IMR-90 (cell line): ENCODE results near the gene NFE2L1.

ENCODE experiments used
- CEBPB ChIP-seq: IDR thresholded peaks from 2 replicates; pipeline ENCODE4 v1.6.1; 2012; ENCODE audit warnings: low read depth, low read length, improper control_type of control experiment
- FOS ChIP-seq: fragments of 150-350 bp; IDR thresholded peaks from 2 replicates; pipeline ENCODE4 v1.6.1; 2016; ENCODE audit warnings: low read depth, low read length
- NFE2L2 ChIP-seq: fragments of 150-350 bp; IDR thresholded peaks from 2 replicates; pipeline ENCODE4 v1.6.1; 2016; ENCODE audit warnings: low read depth, mild to moderate bottlenecking, low read length
- POLR2A ChIP-seq: IDR thresholded peaks from 2 replicates; pipeline ENCODE4 v1.6.1; 2012; ENCODE audit warnings: mild to moderate bottlenecking, low read depth, low read length
- RCOR1 ChIP-seq: IDR thresholded peaks from 2 replicates; pipeline ENCODE4 v1.6.1; 2012; ENCODE audit warnings: mild to moderate bottlenecking, low read length, improper control_type of control experiment; ENCODE audit not compliant: insufficient replicate concordance
- SMC3 ChIP-seq: fragments of 150-350 bp; IDR thresholded peaks from 2 replicates; pipeline ENCODE4 v1.6.1; 2016; ENCODE audit warnings: low read depth, mild to moderate bottlenecking, antibody characterized with exemption, low read length, moderate library complexity
- TF ChIP-seq, protein P1 (sequence below): conservative IDR thresholded peaks from 2 replicates; pipeline ENCODE4 v1.5.1; 2012; ENCODE audit warnings: mild to moderate bottlenecking, low read depth, low read length, improper control_type of control experiment
- TF ChIP-seq, protein P2 (sequence below): fragments of 150-350 bp; IDR thresholded peaks from 2 replicates; pipeline ENCODE4 v1.6.1; 2016; ENCODE audit warnings: low read depth, mild to moderate bottlenecking, low read length, moderate library complexity, borderline replicate concordance

GRCh38 chr17:48026502-48027321 is 21.4 kb upstream of the NFE2L1 start:
- TF ChIP-seq POLR2A (0 out of 2 replicates have a peak, but pooled peaks have one; percentile 30), NFE2L2 (no peak), FOS (no peak), CEBPB (no peak), RCOR1 (no peak), SMC3 (peak; percentile 90)
- TF ChIP-seq, protein P1, sequence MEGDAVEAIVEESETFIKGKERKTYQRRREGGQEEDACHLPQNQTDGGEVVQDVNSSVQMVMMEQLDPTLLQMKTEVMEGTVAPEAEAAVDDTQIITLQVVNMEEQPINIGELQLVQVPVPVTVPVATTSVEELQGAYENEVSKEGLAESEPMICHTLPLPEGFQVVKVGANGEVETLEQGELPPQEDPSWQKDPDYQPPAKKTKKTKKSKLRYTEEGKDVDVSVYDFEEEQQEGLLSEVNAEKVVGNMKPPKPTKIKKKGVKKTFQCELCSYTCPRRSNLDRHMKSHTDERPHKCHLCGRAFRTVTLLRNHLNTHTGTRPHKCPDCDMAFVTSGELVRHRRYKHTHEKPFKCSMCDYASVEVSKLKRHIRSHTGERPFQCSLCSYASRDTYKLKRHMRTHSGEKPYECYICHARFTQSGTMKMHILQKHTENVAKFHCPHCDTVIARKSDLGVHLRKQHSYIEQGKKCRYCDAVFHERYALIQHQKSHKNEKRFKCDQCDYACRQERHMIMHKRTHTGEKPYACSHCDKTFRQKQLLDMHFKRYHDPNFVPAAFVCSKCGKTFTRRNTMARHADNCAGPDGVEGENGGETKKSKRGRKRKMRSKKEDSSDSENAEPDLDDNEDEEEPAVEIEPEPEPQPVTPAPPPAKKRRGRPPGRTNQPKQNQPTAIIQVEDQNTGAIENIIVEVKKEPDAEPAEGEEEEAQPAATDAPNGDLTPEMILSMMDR: peak; percentile 91
- TF ChIP-seq, protein P2, sequence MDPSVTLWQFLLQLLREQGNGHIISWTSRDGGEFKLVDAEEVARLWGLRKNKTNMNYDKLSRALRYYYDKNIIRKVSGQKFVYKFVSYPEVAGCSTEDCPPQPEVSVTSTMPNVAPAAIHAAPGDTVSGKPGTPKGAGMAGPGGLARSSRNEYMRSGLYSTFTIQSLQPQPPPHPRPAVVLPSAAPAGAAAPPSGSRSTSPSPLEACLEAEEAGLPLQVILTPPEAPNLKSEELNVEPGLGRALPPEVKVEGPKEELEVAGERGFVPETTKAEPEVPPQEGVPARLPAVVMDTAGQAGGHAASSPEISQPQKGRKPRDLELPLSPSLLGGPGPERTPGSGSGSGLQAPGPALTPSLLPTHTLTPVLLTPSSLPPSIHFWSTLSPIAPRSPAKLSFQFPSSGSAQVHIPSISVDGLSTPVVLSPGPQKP: no peak
